HepG2 (cell line): ENCODE results near the gene ARHGAP30. TPM values are rescaled to one million over a fixed set of nuclear protein-coding genes. Genes with fewer than 3 reads are reported as not detected.

Experiments
- GATAD1 ChIP-seq: IDR thresholded peaks from 2 replicates; pipeline ENCODE4 v1.6.1; 2016; ENCODE audit warnings: missing genetic modification reagents, missing compliant biosample characterization
- IRX3 ChIP-seq: sonication (generic); formaldehyde crosslinking; IDR thresholded peaks from 2 replicates; pipeline ENCODE4 v1.8.1; 2023; ENCODE audit warnings: mild to moderate bottlenecking, low read depth, missing genetic modification reagents, borderline replicate concordance
- JARID2 ChIP-seq: sonication (generic); formaldehyde crosslinking; IDR thresholded peaks from 2 replicates; pipeline ENCODE4 v1.8.1; 2023; ENCODE audit warnings: missing genetic modification reagents, inconsistent platforms; ENCODE audit not compliant: insufficient replicate concordance
- NFATC3 ChIP-seq: sonication (generic); formaldehyde crosslinking; IDR thresholded peaks from 2 replicates; pipeline ENCODE4 v1.5.1; 2020; ENCODE audit warnings: mild to moderate bottlenecking, missing genetic modification reagents
- SIN3A ChIP-seq: IDR thresholded peaks from 2 replicates; pipeline ENCODE4 v1.6.1; 2011; ENCODE audit warnings: low read depth, mild to moderate bottlenecking, control low read depth, low read length, borderline replicate concordance
- ZBTB20 ChIP-seq: sonication (generic); formaldehyde crosslinking; IDR thresholded peaks from 2 replicates; pipeline ENCODE4 v1.8.1; 2023; ENCODE audit warnings: missing genetic modification reagents, low read depth, mild to moderate bottlenecking, borderline replicate concordance
- ZNF451 ChIP-seq: sonication (generic); formaldehyde crosslinking; IDR thresholded peaks from 2 replicates; pipeline ENCODE4 v1.5.0; 2020; ENCODE audit warnings: mild to moderate bottlenecking, missing genetic modification reagents
- ZNF670 ChIP-seq: sonication (generic); formaldehyde crosslinking; IDR thresholded peaks from 2 replicates; pipeline ENCODE4 v1.8.0; 2022; ENCODE audit warnings: mild to moderate bottlenecking, missing genetic modification reagents, borderline replicate concordance
- ZNF761 ChIP-seq: sonication (generic); formaldehyde crosslinking; conservative IDR thresholded peaks from 2 replicates; pipeline ENCODE4 v1.4.0; 2020; ENCODE audit warnings: mild to moderate bottlenecking, missing genetic modification reagents
- ZNF790 ChIP-seq: sonication (generic); formaldehyde crosslinking; IDR thresholded peaks from 2 replicates; pipeline ENCODE4 v1.8.0; 2022; ENCODE audit warnings: missing genetic modification reagents, mild to moderate bottlenecking, borderline replicate concordance
- polyA plus RNA-seq, 8 experiments: library from polyadenylated mRNA; depleted of rRNA in 3 of 8; stranded (reverse) in 7 of 8; unstranded in 1 of 8; fragments of >200 nt; fragmentation: Illumina TruSeq in 4 of 8; extraction: Trizol in 4 of 8; gene quantifications; 2 replicates each; pipeline versions ENCODE4 v1.2.1 to v1.2.3, GENCODE V29; 2011 to 2016; ENCODE audit warnings: low read depth in 4 of 8, missing spikeins in 1 of 8, mixed read lengths in 1 of 8; ENCODE audit not compliant: insufficient read depth in 1 of 8
- total RNA-seq, 5 experiments: library from RNA; depleted of rRNA; stranded (reverse); fragments of >200 nt; fragmentation: Illumina TruSeq; extraction: Trizol; gene quantifications; 2 replicates each; pipeline ENCODE4 v1.2.3, GENCODE V29; 2016; ENCODE audit warnings: low read depth in 1 of 5
- TF ChIP-seq, protein P1 (sequence below): sonication (generic); formaldehyde crosslinking; IDR thresholded peaks from 2 replicates; pipeline ENCODE4 v1.4.0; 2020; ENCODE audit warnings: missing genetic modification reagents, borderline replicate concordance
- TF ChIP-seq, protein P2 (sequence below): sonication (generic); formaldehyde crosslinking; IDR thresholded peaks from 2 replicates; pipeline ENCODE4 v1.5.1; 2020; ENCODE audit warnings: missing genetic modification reagents, mild to moderate bottlenecking, borderline replicate concordance
- TF ChIP-seq, protein P3 (sequence below), 2 experiments: fragments of 450-650 bp in 1 of 2; sonication (generic) in 1 of 2; formaldehyde crosslinking in 1 of 2; IDR thresholded peaks; 2 replicates each; pipeline versions ENCODE4 v1.6.1 to v1.8.0; 2016 to 2022; ENCODE audit warnings: antibody characterized with exemption in 1 of 2, mild to moderate bottlenecking in 1 of 2, missing genetic modification reagents in 1 of 2

The ARHGAP30 gene
- total and polyA plus RNA-seq, 2 of the 13 experiments (the other 11 are each of a cell fraction or from before 2014, with no cell fraction given) = 0.13 to 0.20 TPM

DNA sequence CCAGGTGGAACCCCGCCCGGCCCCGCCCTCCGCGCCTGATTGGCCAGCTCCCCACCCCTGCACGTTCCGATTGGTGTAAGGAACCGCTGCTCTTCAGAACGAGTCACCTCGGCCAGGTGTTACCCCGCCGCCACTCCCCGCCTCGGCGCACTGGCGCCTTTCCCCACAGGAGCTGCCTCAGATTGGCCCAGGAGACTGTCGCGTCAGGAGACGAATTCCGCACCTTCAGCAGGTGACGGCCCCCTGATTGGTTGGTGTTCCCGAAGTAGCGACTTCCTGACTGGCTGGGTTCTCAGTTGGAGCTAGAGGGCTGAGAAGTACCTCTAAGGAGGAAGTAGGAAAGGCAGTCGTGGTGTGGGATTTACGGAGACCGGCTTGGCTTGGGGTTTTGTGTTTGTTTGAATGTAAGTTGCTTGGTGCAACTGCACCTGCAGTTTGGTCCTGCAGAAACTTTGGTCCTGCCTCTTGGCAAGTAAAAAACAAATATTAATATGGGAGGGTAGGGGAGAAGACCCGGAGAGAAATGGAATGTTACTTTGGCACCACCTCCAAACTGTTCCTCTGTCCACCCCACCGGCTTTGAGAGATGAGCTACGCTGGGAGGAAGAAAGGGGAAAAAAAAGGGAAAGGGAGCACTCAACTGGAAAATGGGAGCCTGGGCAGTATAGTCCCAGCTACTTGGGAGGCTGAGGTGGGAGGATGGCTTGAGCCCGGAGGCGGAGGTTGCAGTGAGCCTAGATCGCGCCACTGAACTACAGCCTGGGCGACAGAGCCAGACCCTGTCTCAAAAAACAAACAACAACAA, 48.3 kb downstream of the ARHGAP30 start (continued):
- no peak for TF ChIP-seq NFATC3 (CRISPR knock-in tag)
- no peak for TF ChIP-seq ZNF451 (CRISPR knock-in tag)
- TF ChIP-seq, protein P1, sequence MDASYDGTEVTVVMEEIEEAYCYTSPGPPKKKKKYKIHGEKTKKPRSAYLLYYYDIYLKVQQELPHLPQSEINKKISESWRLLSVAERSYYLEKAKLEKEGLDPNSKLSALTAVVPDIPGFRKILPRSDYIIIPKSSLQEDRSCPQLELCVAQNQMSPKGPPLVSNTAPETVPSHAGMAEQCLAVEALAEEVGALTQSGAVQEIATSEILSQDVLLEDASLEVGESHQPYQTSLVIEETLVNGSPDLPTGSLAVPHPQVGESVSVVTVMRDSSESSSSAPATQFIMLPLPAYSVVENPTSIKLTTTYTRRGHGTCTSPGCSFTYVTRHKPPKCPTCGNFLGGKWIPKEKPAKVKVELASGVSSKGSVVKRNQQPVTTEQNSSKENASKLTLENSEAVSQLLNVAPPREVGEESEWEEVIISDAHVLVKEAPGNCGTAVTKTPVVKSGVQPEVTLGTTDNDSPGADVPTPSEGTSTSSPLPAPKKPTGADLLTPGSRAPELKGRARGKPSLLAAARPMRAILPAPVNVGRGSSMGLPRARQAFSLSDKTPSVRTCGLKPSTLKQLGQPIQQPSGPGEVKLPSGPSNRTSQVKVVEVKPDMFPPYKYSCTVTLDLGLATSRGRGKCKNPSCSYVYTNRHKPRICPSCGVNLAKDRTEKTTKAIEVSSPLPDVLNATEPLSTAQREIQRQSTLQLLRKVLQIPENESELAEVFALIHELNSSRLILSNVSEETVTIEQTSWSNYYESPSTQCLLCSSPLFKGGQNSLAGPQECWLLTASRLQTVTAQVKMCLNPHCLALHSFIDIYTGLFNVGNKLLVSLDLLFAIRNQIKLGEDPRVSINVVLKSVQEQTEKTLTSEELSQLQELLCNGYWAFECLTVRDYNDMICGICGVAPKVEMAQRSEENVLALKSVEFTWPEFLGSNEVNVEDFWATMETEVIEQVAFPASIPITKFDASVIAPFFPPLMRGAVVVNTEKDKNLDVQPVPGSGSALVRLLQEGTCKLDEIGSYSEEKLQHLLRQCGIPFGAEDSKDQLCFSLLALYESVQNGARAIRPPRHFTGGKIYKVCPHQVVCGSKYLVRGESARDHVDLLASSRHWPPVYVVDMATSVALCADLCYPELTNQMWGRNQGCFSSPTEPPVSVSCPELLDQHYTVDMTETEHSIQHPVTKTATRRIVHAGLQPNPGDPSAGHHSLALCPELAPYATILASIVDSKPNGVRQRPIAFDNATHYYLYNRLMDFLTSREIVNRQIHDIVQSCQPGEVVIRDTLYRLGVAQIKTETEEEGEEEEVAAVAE (CRISPR knock-in tag) = peak; percentile 99
- TF ChIP-seq, protein P2, sequence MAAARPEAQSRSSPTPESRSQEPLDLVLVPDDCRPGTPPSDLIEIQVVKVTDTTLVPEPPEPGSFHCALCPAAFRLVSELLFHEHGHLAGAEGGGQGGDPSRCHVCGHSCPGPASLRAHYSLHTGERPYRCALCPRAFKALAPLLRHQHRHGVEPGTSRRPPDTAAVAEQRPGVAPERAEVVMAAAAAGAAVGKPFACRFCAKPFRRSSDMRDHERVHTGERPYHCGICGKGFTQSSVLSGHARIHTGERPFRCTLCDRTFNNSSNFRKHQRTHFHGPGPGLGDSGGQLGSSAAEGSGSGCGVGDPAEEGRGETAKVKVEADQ (CRISPR knock-in tag) = no peak
- peak; percentile 43; the same call in 1 of the 2 replicates for TF ChIP-seq ZNF670 (CRISPR knock-in tag)
- TF ChIP-seq GATAD1 (CRISPR knock-in tag) = peak; percentile 29; the same call in 1 of the 2 replicates
- TF ChIP-seq SIN3A = 0 out of 2 replicates have a peak, but pooled peaks have one; percentile 29
- TF ChIP-seq, protein P3, sequence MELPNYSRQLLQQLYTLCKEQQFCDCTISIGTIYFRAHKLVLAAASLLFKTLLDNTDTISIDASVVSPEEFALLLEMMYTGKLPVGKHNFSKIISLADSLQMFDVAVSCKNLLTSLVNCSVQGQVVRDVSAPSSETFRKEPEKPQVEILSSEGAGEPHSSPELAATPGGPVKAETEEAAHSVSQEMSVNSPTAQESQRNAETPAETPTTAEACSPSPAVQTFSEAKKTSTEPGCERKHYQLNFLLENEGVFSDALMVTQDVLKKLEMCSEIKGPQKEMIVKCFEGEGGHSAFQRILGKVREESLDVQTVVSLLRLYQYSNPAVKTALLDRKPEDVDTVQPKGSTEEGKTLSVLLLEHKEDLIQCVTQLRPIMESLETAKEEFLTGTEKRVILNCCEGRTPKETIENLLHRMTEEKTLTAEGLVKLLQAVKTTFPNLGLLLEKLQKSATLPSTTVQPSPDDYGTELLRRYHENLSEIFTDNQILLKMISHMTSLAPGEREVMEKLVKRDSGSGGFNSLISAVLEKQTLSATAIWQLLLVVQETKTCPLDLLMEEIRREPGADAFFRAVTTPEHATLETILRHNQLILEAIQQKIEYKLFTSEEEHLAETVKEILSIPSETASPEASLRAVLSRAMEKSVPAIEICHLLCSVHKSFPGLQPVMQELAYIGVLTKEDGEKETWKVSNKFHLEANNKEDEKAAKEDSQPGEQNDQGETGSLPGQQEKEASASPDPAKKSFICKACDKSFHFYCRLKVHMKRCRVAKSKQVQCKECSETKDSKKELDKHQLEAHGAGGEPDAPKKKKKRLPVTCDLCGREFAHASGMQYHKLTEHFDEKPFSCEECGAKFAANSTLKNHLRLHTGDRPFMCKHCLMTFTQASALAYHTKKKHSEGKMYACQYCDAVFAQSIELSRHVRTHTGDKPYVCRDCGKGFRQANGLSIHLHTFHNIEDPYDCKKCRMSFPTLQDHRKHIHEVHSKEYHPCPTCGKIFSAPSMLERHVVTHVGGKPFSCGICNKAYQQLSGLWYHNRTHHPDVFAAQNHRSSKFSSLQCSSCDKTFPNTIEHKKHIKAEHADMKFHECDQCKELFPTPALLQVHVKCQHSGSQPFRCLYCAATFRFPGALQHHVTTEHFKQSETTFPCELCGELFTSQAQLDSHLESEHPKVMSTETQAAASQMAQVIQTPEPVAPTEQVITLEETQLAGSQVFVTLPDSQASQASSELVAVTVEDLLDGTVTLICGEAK (IDR thresholded peaks at IDR 0.05) = no peak
- TF ChIP-seq, protein P3 (CRISPR knock-in tag; IDR thresholded peaks at IDR 0.05) = no peak
- TF ChIP-seq JARID2 = no peak
- no peak for TF ChIP-seq ZNF761
- no peak for TF ChIP-seq ZNF790 (CRISPR knock-in tag)
- peak; percentile 23; the same call in 1 of the 2 replicates for TF ChIP-seq ZBTB20 (CRISPR knock-in tag)
- TF ChIP-seq IRX3 (CRISPR knock-in tag) = no peak
